ENCODE results near the gene SRPRA. TPM values are rescaled to one million over a fixed set of nuclear protein-coding genes. Genes with fewer than 3 reads are reported as not detected.

The SRPRA gene
- polyA plus RNA-seq, 3 donors = 78.8 to 83.7 (median 82.4) TPM

GRCh38 chr11:126303623-126304456 lies 35.1 kb upstream of the SRPRA start, which contains the start of gene DCPS:
DCPS (plus strand) TSS chr11:126304060; CDS start chr11:126304081, 21 bp downstream.
- peak; percentile 65 to 87 (median 86) for DNase-seq (ENCODE audit: extremely low read depth in 1 of 11, low read depth in 9 of 11, low spot score in 4 of 11)

DNA sequence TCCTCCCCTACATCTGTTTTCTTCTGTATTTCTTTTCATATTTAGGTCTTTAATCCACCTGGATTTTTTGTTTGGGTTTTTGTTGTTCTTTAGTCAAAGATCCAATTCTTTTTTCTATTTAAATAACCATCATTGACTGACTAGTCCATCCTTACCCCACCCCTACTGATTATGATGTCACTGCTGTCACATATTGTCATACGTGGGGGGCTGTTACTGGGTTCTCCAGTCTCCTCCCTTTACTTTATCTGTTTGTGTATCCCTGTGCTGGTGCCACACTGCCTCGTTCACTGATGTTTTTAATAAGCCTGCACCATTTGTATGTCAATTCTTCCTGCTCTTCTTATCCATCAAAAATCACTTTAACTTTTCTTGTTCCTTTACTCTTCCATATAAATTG lies 28.3 kb upstream of the SRPRA start:
- DNase-seq (ENCODE audit: extremely low read depth in 1 of 11, low read depth in 9 of 11, low spot score in 4 of 11) = no peak

DNA sequence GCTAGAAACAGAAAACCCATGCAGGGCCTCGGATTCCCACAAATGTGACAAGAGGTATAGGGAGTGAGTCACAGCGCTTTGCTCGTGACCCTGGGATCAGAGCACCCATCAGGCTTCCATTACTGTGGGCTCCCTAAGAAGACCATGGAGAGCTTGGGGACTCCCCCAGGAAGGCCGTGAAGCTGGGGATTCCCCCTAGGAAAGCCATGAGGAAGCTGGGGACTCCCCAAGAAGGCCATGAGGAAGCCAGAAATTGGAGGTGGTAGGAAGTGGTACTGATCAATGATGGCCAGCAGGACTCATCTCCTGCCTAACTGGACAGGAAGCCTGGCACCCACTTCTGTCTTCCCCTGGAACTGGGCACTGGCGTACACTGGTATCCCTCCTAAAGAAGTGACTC lies 25.0 kb upstream of the SRPRA start:
- DNase-seq (ENCODE audit: extremely low read depth in 1 of 11, low read depth in 9 of 11, low spot score in 4 of 11) = no peak

DNA sequence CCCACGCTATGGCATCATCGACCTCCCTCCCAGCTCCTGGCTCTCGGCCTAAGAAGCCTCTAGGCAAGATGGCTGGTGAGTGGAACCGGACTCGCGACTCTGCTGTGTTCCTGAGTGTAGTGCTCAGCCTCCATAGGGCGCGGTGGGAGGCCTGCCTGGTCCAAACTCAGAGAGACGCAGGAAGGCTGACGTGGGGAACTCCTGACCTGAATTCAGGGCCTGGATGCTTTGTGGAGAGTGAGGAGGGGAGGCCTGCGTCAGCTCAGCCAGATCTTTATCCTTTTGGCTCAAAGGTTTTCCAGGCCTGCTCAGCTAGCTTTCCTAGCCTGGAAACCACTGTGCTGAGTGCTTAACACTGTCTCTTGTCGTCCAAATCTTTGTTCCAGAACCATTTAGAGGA lies 22.2 kb upstream of the SRPRA start:
- DNase-seq (ENCODE audit: extremely low read depth in 1 of 11, low read depth in 9 of 11, low spot score in 4 of 11) = no peak

GRCh38 chr11:126288237-126288636 lies 19.5 kb upstream of the SRPRA start:
- DNase-seq (ENCODE audit: extremely low read depth in 1 of 11, low read depth in 9 of 11, low spot score in 4 of 11) = no peak

- no peak for DNase-seq (ENCODE audit: extremely low read depth in 1 of 11, low read depth in 9 of 11, low spot score in 4 of 11)
These were observed 16.1 kb upstream of the SRPRA start for GRCh38 chr11:126284829-126285228.

GRCh38 chr11:126282736-126283591 lies 14.3 kb upstream of the SRPRA start, which contains the start of gene TIRAP:
TIRAP (plus strand) TSS chr11:126283093; CDS start chr11:126290895, 7,802 bp downstream.
- peak in 3 of 11 donors; percentile 39 to 61 (median 40) for DNase-seq (ENCODE audit: extremely low read depth in 1 of 11, low read depth in 9 of 11, low spot score in 4 of 11)

DNA sequence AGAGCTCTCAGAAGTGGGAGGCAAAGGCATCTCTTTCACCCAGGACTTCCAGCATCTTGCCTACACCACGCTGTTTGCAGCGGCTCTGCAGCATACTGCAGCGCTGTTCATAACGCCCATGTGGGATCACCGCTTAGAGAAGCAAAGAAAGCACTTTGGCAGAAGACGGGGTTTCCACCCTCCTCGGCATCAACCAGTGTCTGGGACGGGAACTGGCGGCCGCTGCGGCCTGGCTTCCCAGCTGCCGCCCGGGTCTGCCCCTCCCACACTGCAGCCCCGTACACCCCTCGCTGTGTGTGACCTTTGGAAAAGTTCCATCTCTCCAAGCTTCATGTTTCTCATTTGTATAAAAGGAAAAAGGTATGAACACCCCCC lies 13.7 kb upstream of the SRPRA start:
- peak in 1 of 11 donors; percentile 36 for DNase-seq (ENCODE audit: extremely low read depth in 1 of 11, low read depth in 9 of 11, low spot score in 4 of 11)

GRCh38 chr11:126281666-126282175 lies 13.0 kb upstream of the SRPRA start:
- DNase-seq (ENCODE audit: extremely low read depth in 1 of 11, low read depth in 9 of 11, low spot score in 4 of 11) = no peak

- DNase-seq (ENCODE audit: extremely low read depth in 1 of 11, low read depth in 9 of 11, low spot score in 4 of 11) = no peak
These were observed 12.6 kb upstream of the SRPRA start for GRCh38 chr11:126281245-126281644.

DNA sequence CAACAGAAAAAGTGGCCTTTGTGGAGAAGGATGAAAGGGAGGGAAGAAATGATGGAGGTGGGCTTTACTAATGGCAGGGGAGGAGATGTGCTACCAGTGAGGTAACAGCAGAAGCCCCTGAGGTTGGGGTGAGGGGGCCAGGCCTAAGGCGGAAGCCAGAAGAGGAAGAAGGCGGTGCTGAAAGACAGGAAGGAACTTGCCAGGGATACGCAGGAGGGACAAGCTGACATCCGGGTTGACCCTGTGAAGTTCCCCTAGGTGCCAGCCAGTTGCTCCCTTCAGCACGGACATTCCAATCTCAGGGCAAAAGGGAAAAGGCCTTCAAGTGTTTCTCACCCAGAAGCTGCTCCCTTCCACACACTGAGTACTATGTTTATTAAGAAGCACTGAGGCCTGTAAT lies 11.9 kb upstream of the SRPRA start:
- DNase-seq (ENCODE audit: extremely low read depth in 1 of 11, low read depth in 9 of 11, low spot score in 4 of 11) = no peak

- DNase-seq (ENCODE audit: extremely low read depth in 1 of 11, low read depth in 9 of 11, low spot score in 4 of 11) = no peak
These were observed 10.5 kb upstream of the SRPRA start for GRCh38 chr11:126279191-126279590.

GRCh38 chr11:126277780-126278179 lies 9.1 kb upstream of the SRPRA start:
- no peak for DNase-seq (ENCODE audit: extremely low read depth in 1 of 11, low read depth in 9 of 11, low spot score in 4 of 11)

DNA sequence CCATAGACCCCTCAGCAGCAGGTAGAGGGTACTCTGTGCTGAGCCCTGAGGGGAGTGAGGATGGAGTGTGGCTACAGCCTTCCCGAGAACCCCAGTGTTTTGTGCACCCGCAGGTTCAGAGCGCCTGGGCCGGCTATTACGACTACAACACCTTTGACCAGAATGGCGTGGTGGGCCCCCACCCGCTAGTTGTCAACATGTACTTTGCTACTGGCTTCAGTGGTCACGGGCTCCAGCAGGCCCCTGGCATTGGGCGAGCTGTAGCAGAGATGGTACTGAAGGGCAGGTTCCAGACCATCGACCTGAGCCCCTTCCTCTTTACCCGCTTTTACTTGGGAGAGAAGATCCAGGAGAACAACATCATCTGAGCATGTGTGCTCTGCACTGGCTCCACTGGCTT lies 8.6 kb upstream of the SRPRA start:
- no peak for DNase-seq (ENCODE audit: extremely low read depth in 1 of 11, low read depth in 9 of 11, low spot score in 4 of 11)

- peak in 1 of 11 donors; percentile 10 for DNase-seq (ENCODE audit: extremely low read depth in 1 of 11, low read depth in 9 of 11, low spot score in 4 of 11)
These were observed 361 bp downstream of the SRPRA start for GRCh38 chr11:126268361-126268707.

- DNase-seq (ENCODE audit: extremely low read depth in 1 of 11, low read depth in 9 of 11, low spot score in 4 of 11) = no peak
These were observed 1.0 kb downstream of the SRPRA start for GRCh38 chr11:126267650-126268049.

- DNase-seq (ENCODE audit: extremely low read depth in 1 of 11, low read depth in 9 of 11, low spot score in 4 of 11) = no peak
These were observed 2.9 kb downstream of the SRPRA start for GRCh38 chr11:126265811-126266210.

DNA sequence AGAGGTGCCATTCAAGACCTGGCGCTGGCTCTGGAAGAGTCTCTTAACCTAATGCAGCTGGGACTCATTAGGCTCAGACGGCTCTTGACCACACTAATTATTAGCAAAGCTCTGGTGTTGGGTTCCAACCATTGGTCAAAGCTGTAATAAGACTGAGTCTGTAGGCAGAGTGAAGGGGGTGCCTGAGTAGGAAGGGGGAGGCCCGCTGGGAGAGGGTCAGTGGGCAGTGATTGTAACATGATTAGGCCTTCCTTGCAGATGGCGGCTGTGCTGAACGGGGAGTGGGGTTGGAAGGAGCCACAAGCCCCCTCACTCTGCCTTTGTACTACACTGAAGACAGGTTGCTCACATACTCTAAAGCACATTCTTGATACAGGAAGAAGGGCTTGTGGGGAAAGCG lies 5.2 kb downstream of the SRPRA start:
- DNase-seq (ENCODE audit: extremely low read depth in 1 of 11, low read depth in 9 of 11, low spot score in 4 of 11) = no peak

GRCh38 chr11:126262216-126262615 lies 6.5 kb downstream of the SRPRA start:
- DNase-seq (ENCODE audit: extremely low read depth in 1 of 11, low read depth in 9 of 11, low spot score in 4 of 11) = no peak

GRCh38 chr11:126257764-126258163 lies 10.9 kb downstream of the SRPRA start:
- DNase-seq (ENCODE audit: extremely low read depth in 1 of 11, low read depth in 9 of 11, low spot score in 4 of 11) = no peak

Measured in renal cortex interstitium (tissue), 11 donors.